GM12878 (cell line): Measurements from ENCODE around the gene CRYBA2. TPM values are rescaled to one million over a fixed set of nuclear protein-coding genes. Genes with fewer than 3 reads are reported as not detected.

Source experiments
- ATAC-seq: fragments of 200-7000 bp; cut with Tn5 transposase; 3 replicates; pipeline ENCODE4 v1.9.1; 2020; ENCODE audit warnings: mild to moderate bottlenecking, moderate library complexity
- BruUV-seq: library from RNA; stranded (reverse); fragments of 400-500 nt; replicated peaks from 2 replicates; lab custom pipeline; 2021; lab: Mats Ljungman, UMichigan
- CTCF ChIA-PET: fragments of 300-600 bp; sonication (Branson Sonifier 250); formaldehyde crosslinking; extraction: SDS; loops from one replicate; lab custom pipeline; 2021; ENCODE audit warnings: inconsistent platforms; lab: Yijun Ruan, JAX
- POLR2A ChIA-PET: fragments of 350-600 bp; formaldehyde crosslinking; extraction: SDS; loops from one replicate; lab custom pipeline; 2021; ENCODE audit warnings: inconsistent platforms; lab: Charles Lee
- RAD21 ChIA-PET: fragments of 300-600 bp; sonication (Branson Sonifier 250); formaldehyde crosslinking; loops from one replicate; lab custom pipeline; 2023; ENCODE audit warnings: antibody characterized with exemption; ENCODE audit not compliant: unreplicated experiment; lab: Charles Lee
- SMC1A ChIA-PET: fragments of 300-600 bp; sonication (Branson Sonifier 250); formaldehyde crosslinking; loops from one replicate; lab custom pipeline; 2023; ENCODE audit not compliant: unreplicated experiment, uncharacterized antibody; lab: Charles Lee
- DNase-seq: peaks from one replicate; pipeline ENCODE4 v3.0.0-alpha.2; 2011; ENCODE audit warnings: low read depth, low spot score
- FAIRE-seq: peaks from 3 replicates; lab custom pipeline; 2011; peaks lifted over from hg19 to GRCh38; lab: Jason Lieb, UNC
- H2AFZ ChIP-seq: 2 replicates; pipeline ENCODE4 v1.6.0; 2011; ENCODE audit warnings: low read depth, low read length, control low read depth; ENCODE audit not compliant: control insufficient read depth
- H3K27ac ChIP-seq: 2 replicates; pipeline ENCODE4 v1.5.1; 2011; ENCODE audit warnings: control low read depth; ENCODE audit not compliant: control insufficient read depth, insufficient read depth
- H3K27me3 ChIP-seq, 2 experiments: replicated peaks in 1 of 2; 2 replicates each; pipeline versions ENCODE4 v1.6.0 to v1.6.1; 2011; ENCODE audit warnings: low read length in 1 of 2; ENCODE audit not compliant: control insufficient read depth in 2 of 2, insufficient read depth in 2 of 2
- H3K36me3 ChIP-seq, 2 experiments: 2 replicates each; pipeline ENCODE4 v1.5.1; 2011; ENCODE audit warnings: low read length in 1 of 2; ENCODE audit not compliant: control insufficient read depth in 2 of 2, insufficient read depth in 2 of 2
- H3K4me1 ChIP-seq: 2 replicates; pipeline ENCODE4 v1.6.1; 2011; ENCODE audit warnings: mild to moderate bottlenecking, low read length, moderate library complexity, mixed read lengths; ENCODE audit not compliant: control insufficient read depth, insufficient read depth
- H3K4me2 ChIP-seq: 2 replicates; pipeline ENCODE4 v1.6.0; 2011; ENCODE audit warnings: control low read depth; ENCODE audit not compliant: control insufficient read depth, insufficient read depth
- H3K4me3 ChIP-seq: fragments of 200-600 bp; sonication (generic); 2 replicates; pipeline ENCODE4 v1.5.1; 2016
- H3K79me2 ChIP-seq: 2 replicates; pipeline ENCODE4 v1.6.0; 2011; ENCODE audit warnings: low read length; ENCODE audit not compliant: control insufficient read depth, insufficient read depth
- H3K9ac ChIP-seq: 2 replicates; pipeline ENCODE4 v1.8.0; 2011; ENCODE audit warnings: low read length, control low read depth, mixed read lengths; ENCODE audit not compliant: control insufficient read depth, insufficient read depth
- H3K9me3 ChIP-seq: replicated peaks from 3 replicates; pipeline ENCODE4 v1.5.1; 2011; ENCODE audit warnings: mild to moderate bottlenecking, low read length; ENCODE audit not compliant: control insufficient read depth, insufficient read depth
- H4K20me1 ChIP-seq: 2 replicates; pipeline ENCODE4 v1.6.0; 2011; ENCODE audit not compliant: control insufficient read depth, insufficient read depth
- CBFB ChIP-seq: IDR thresholded peaks from 2 replicates; pipeline ENCODE4 v1.6.1; 2016; ENCODE audit warnings: antibody characterized with exemption, low read depth
- CBX5 ChIP-seq: sonication (generic); IDR thresholded peaks from 2 replicates; pipeline ENCODE4 v1.6.1; 2016; ENCODE audit warnings: low read depth, moderate library complexity, mild to moderate bottlenecking, inconsistent platforms
- HSF1 ChIP-seq: fragments of 150-350 bp; IDR thresholded peaks from 2 replicates; pipeline ENCODE4 v1.6.1; 2014; ENCODE audit warnings: mild to moderate bottlenecking, low read depth, low read length
- WGBS: methylation state at CpG from one replicate; pipeline ENCODE4 v1.1.6; 2016; ENCODE audit warnings: low lambda C conversion rate; ENCODE audit not compliant: insufficient replicate concordance, insufficient coverage; ENCODE audit errors: missing lambda C conversion rate; 5-methylcytosine and 5-hydroxymethylcytosine counted together
- in situ Hi-C: fragments of 300-500 bp; cut with MboI; formaldehyde crosslinking; loops from 9 replicates; pipeline ENCODE4 v1.14.3; 2018; ENCODE audit warnings: mixed read lengths
- intact Hi-C: fragments of 100-400 bp; cut with micrococcal nuclease; formaldehyde crosslinking; loops from one replicate; pipeline ENCODE4 v1.14.2; 2022; ENCODE audit not compliant: unreplicated experiment
- polyA plus RNA-seq, 11 experiments: library from polyadenylated mRNA; depleted of rRNA in 4 of 11; unstranded in 6 of 11; stranded (reverse) in 5 of 11; fragments of >200 nt; fragmentation: Nextera tagmentation in 4 of 11; fragmentation: Illumina TruSeq in 1 of 11; extraction: Ambion mirVana in 4 of 11; extraction: Trizol in 1 of 11; gene quantifications; 1 replicate in 1 of 11; 2 replicates in 10 of 11; pipeline versions ENCODE4 v1.2.1 to v1.2.3, GENCODE V29; 2011 to 2016; ENCODE audit warnings: inconsistent platforms in 2 of 11, missing spikeins in 2 of 11, low read depth in 1 of 11
- total RNA-seq, 4 experiments: library from RNA; depleted of rRNA in 3 of 4; stranded (reverse); fragments of >200 nt in 3 of 4; fragmentation: Illumina TruSeq in 1 of 4; extraction: Trizol in 1 of 4; gene quantifications; 2 replicates each; pipeline versions ENCODE4 v1.2.1 to v1.2.3, GENCODE V29; 2013 to 2021
- TF ChIP-seq, protein P1 (sequence below): IDR thresholded peaks from 2 replicates; pipeline ENCODE4 v1.6.1; 2012; ENCODE audit warnings: mild to moderate bottlenecking, low read depth, low read length

Gene CRYBA2
- total and polyA plus RNA-seq, 10 of the 15 experiments (the other 5 are each of a cell fraction or from before 2014, with no cell fraction given) = not detected

GRCh38 chr2:219028996-219029828, 36.0 kb upstream of the CRYBA2 start:
- ChIA-PET CTCF (interaction anchor here (0.6 to 6.6 kb wide), 48 partner anchors 9 to 266 kb away, joined by 3 to 100 read pairs (median 4); partner anchors contain the start of genes DNAJB2 and IHH), RAD21 (interaction anchor here (0.6 to 3.1 kb wide), 14 partner anchors 10 to 152 kb away, joined by 3 to 41 read pairs (median 4); no protein-coding TSS in a partner anchor), SMC1A (interaction anchor here (0.7 to 2.5 kb wide), 7 partner anchors 44 to 129 kb away, joined by 3 to 21 read pairs (median 5); no protein-coding TSS in a partner anchor), POLR2A (no interaction called here)
- no peaks in the 10 kb centered on the region; a peak in 2 of 4 replicates for H3K27me3 ChIP-seq
- intact Hi-C loops (loop anchor here (1.0 kb wide), 2 partner anchors 90 to 126 kb away; no protein-coding TSS in a partner anchor), in situ Hi-C loops (no loop called here)
- WGBS = 29% methylated on average over 13 of the region's 13 CpGs
- BruUV-seq = no TSS peak
- no peak for TF ChIP-seq CBFB
- TF ChIP-seq CBX5 = no peak
- TF ChIP-seq, protein P1, sequence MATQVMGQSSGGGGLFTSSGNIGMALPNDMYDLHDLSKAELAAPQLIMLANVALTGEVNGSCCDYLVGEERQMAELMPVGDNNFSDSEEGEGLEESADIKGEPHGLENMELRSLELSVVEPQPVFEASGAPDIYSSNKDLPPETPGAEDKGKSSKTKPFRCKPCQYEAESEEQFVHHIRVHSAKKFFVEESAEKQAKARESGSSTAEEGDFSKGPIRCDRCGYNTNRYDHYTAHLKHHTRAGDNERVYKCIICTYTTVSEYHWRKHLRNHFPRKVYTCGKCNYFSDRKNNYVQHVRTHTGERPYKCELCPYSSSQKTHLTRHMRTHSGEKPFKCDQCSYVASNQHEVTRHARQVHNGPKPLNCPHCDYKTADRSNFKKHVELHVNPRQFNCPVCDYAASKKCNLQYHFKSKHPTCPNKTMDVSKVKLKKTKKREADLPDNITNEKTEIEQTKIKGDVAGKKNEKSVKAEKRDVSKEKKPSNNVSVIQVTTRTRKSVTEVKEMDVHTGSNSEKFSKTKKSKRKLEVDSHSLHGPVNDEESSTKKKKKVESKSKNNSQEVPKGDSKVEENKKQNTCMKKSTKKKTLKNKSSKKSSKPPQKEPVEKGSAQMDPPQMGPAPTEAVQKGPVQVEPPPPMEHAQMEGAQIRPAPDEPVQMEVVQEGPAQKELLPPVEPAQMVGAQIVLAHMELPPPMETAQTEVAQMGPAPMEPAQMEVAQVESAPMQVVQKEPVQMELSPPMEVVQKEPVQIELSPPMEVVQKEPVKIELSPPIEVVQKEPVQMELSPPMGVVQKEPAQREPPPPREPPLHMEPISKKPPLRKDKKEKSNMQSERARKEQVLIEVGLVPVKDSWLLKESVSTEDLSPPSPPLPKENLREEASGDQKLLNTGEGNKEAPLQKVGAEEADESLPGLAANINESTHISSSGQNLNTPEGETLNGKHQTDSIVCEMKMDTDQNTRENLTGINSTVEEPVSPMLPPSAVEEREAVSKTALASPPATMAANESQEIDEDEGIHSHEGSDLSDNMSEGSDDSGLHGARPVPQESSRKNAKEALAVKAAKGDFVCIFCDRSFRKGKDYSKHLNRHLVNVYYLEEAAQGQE = no peak
- no peak for TF ChIP-seq HSF1
- H3K36me3 ChIP-seq = no peaks in the 10 kb centered on the region
- no peaks in the 10 kb centered on the region for H3K79me2 ChIP-seq
- ATAC-seq (peak; percentile 28), DNase-seq (no peak), FAIRE-seq (no peak)
- no peaks in the 10 kb centered on the region for H3K4me1 ChIP-seq
- H3K9me3 ChIP-seq = no peaks in the 10 kb centered on the region
- no peak overlapping the region for H2AFZ ChIP-seq
- H3K4me2 ChIP-seq = no peak overlapping the region
- H4K20me1 ChIP-seq = no peaks in the 10 kb centered on the region
- H3K27ac ChIP-seq = no peak overlapping the region
- no peak overlapping the region for H3K9ac ChIP-seq
- H3K4me3 ChIP-seq = no peak overlapping the region
